ENCODE results near the gene MAD1L1. TPM values are rescaled to one million over a fixed set of nuclear protein-coding genes. Genes with fewer than 3 reads are reported as not detected.

Gene MAD1L1
- total RNA-seq, 1 donor from 2014 or later = 32.3 TPM

DNA sequence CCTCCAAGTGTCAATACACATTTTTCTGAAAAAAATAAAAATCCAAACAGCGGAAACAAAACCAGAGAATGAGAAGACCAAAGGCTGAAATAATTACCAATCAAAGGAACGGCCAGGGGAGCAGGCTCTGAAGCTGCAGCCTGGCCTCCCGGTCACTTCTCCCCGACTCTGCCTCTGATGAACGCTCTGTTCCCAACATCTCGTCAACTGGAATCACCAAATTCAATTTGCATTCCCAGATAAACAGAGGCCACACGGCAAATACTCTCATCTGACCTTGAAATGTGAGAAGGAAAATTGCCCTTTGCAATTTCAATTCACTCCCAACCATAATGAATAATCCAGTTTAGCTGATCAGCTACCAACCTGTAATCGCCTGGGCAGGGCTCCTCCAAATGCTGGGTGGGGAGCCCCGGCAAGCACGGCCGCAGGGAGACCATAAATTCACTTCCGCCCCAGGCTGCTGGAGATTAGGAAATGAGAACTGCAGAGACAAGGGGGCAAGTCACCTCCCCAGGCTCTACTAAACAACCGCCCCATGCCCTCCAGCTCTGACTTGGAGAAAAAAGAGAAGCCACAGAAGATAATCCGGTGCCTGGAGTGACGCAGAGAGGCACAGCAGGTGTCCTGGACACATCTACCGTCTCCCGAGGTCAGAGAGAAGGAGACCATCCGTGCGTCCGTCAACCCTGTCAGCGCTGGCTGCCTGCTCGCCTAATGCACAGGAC lies 153.2 kb downstream of the MAD1L1 start:
- H3K36me3 ChIP-seq (ENCODE audit: insufficient read depth, low read length) = no peaks in the 10 kb centered on the region
- no peaks in the 10 kb centered on the region for H3K79me2 ChIP-seq (ENCODE audit: insufficient read depth, low read length)
- Mint-ChIP-seq H3K27me3 (ENCODE audit: low read depth, unreplicated experiment) (no peaks in the 10 kb centered on the region), H3K4me3 (ENCODE audit: unreplicated experiment) (no peak overlapping the region), H3K4me1 (ENCODE audit: low read depth, unreplicated experiment) (peaks cover 2% of the 10 kb centered on the region), H3K9me3 (ENCODE audit: unreplicated experiment) (no peaks in the 10 kb centered on the region), H3K36me3 (ENCODE audit: low read depth, unreplicated experiment) (peaks cover 19% of the 10 kb centered on the region), H3K27ac (ENCODE audit: unreplicated experiment) (no peak overlapping the region)
- H3K27me3 ChIP-seq (ENCODE audit: insufficient read depth, low read length) = no peaks in the 10 kb centered on the region
- no peak overlapping the region for H3K4me3 ChIP-seq (ENCODE audit: insufficient read depth, low read depth, low read length)
- no peak overlapping the region for H3K4me2 ChIP-seq (ENCODE audit: low read length)
- H3K27ac ChIP-seq (ENCODE audit: low read depth, low read length) = no peak overlapping the region
- no peak overlapping the region for H2AFZ ChIP-seq (ENCODE audit: low read depth, low read length)
- H3K9ac ChIP-seq (ENCODE audit: low read length) = no peak overlapping the region
- H3K9me3 ChIP-seq (ENCODE audit: insufficient read depth, low read depth, low read length) = no peaks in the 10 kb centered on the region
- peaks cover 19% of the 10 kb centered on the region for H4K20me1 ChIP-seq (ENCODE audit: insufficient read depth, low read length)
- TF ChIP-seq EZH2 (IDR thresholded peaks at IDR 0.05; ENCODE audit: insufficient read depth, low read length) = no peak
- H3K4me1 ChIP-seq (ENCODE audit: insufficient read depth, low read length) = peaks cover 17% of the 10 kb centered on the region
- no peak for DNase-seq (ENCODE audit: low read depth)
- FAIRE-seq = no peak

GRCh38 chr7:2078899-2079298 lies 153.8 kb downstream of the MAD1L1 start:
- Histone ChIP-seq H3K9ac (ENCODE audit: low read length) (no peak overlapping the region), H3K79me2 (ENCODE audit: insufficient read depth, low read length) (no peaks in the 10 kb centered on the region), H3K4me1 (ENCODE audit: insufficient read depth, low read length) (peaks cover 17% of the 10 kb centered on the region), H3K27me3 (ENCODE audit: insufficient read depth, low read length) (no peaks in the 10 kb centered on the region), H3K4me2 (ENCODE audit: low read length) (no peak overlapping the region), H4K20me1 (ENCODE audit: insufficient read depth, low read length) (peaks cover 19% of the 10 kb centered on the region), H3K4me3 (ENCODE audit: insufficient read depth, low read depth, low read length) (no peak overlapping the region), H3K27ac (ENCODE audit: low read depth, low read length) (no peak overlapping the region), H2AFZ (ENCODE audit: low read depth, low read length) (no peak overlapping the region), H3K9me3 (ENCODE audit: insufficient read depth, low read depth, low read length) (no peaks in the 10 kb centered on the region), H3K36me3 (ENCODE audit: insufficient read depth, low read length) (no peaks in the 10 kb centered on the region)
- Mint-ChIP-seq H3K9me3 (ENCODE audit: unreplicated experiment) (no peaks in the 10 kb centered on the region), H3K36me3 (ENCODE audit: low read depth, unreplicated experiment) (peaks cover 19% of the 10 kb centered on the region), H3K4me1 (ENCODE audit: low read depth, unreplicated experiment) (peaks cover 2% of the 10 kb centered on the region), H3K27me3 (ENCODE audit: low read depth, unreplicated experiment) (no peaks in the 10 kb centered on the region), H3K4me3 (ENCODE audit: unreplicated experiment) (no peak overlapping the region), H3K27ac (ENCODE audit: unreplicated experiment) (no peak overlapping the region)
- DNase-seq (ENCODE audit: low read depth) = no peak
- TF ChIP-seq EZH2 (IDR thresholded peaks at IDR 0.05; ENCODE audit: insufficient read depth, low read length) (no peak), CTCF (IDR thresholded peaks at IDR 0.05; ENCODE audit: insufficient read depth, low read depth, low read length) (no peak)
- no peak for FAIRE-seq

GRCh38 chr7:2076649-2077064 lies 156.1 kb downstream of the MAD1L1 start:
- Histone ChIP-seq H3K4me1 (ENCODE audit: insufficient read depth, low read length) (peaks cover 1% of the 10 kb centered on the region), H3K27me3 (ENCODE audit: insufficient read depth, low read length) (no peaks in the 10 kb centered on the region), H2AFZ (ENCODE audit: low read depth, low read length) (no peak overlapping the region), H4K20me1 (ENCODE audit: insufficient read depth, low read length) (peaks cover 12% of the 10 kb centered on the region), H3K9me3 (ENCODE audit: insufficient read depth, low read depth, low read length) (no peaks in the 10 kb centered on the region), H3K4me2 (ENCODE audit: low read length) (no peak overlapping the region), H3K27ac (ENCODE audit: low read depth, low read length) (no peak overlapping the region), H3K79me2 (ENCODE audit: insufficient read depth, low read length) (no peaks in the 10 kb centered on the region), H3K9ac (ENCODE audit: low read length) (no peak overlapping the region), H3K36me3 (ENCODE audit: insufficient read depth, low read length) (no peaks in the 10 kb centered on the region), H3K4me3 (ENCODE audit: insufficient read depth, low read depth, low read length) (no peak overlapping the region)
- Mint-ChIP-seq H3K4me3 (ENCODE audit: unreplicated experiment) (no peak overlapping the region), H3K36me3 (ENCODE audit: low read depth, unreplicated experiment) (peaks cover 15% of the 10 kb centered on the region), H3K27me3 (ENCODE audit: low read depth, unreplicated experiment) (no peaks in the 10 kb centered on the region), H3K9me3 (ENCODE audit: unreplicated experiment) (no peaks in the 10 kb centered on the region), H3K4me1 (ENCODE audit: low read depth, unreplicated experiment) (no peaks in the 10 kb centered on the region), H3K27ac (ENCODE audit: unreplicated experiment) (no peak overlapping the region)
- no peak for DNase-seq (ENCODE audit: low read depth)
- TF ChIP-seq EZH2 (IDR thresholded peaks at IDR 0.05; ENCODE audit: insufficient read depth, low read length) = no peak
- no peak for TF ChIP-seq CTCF (IDR thresholded peaks at IDR 0.05; ENCODE audit: insufficient read depth, low read depth, low read length)
- no peak for FAIRE-seq
